B cell (primary cell): ENCODE results near the gene WNT11.
A peak's percentile ranks its signal among the peaks of the same experiment; 100 is the strongest.

Experiments
- EZH2 ChIP-seq: IDR thresholded peaks from 2 replicates; pipeline ENCODE4 v1.6.1; 2012; ENCODE audit warnings: borderline replicate concordance, low read depth, mild to moderate bottlenecking, moderate library complexity, low read length; ENCODE audit not compliant: insufficient read depth, poor library complexity, severe bottlenecking
- TF ChIP-seq, protein P1 (sequence below): fragments of 200-600 bp; IDR thresholded peaks from one replicate; pipeline ENCODE4 v1.8.0; 2022; ENCODE audit warnings: antibody characterized with exemption, mild to moderate bottlenecking

DNA sequence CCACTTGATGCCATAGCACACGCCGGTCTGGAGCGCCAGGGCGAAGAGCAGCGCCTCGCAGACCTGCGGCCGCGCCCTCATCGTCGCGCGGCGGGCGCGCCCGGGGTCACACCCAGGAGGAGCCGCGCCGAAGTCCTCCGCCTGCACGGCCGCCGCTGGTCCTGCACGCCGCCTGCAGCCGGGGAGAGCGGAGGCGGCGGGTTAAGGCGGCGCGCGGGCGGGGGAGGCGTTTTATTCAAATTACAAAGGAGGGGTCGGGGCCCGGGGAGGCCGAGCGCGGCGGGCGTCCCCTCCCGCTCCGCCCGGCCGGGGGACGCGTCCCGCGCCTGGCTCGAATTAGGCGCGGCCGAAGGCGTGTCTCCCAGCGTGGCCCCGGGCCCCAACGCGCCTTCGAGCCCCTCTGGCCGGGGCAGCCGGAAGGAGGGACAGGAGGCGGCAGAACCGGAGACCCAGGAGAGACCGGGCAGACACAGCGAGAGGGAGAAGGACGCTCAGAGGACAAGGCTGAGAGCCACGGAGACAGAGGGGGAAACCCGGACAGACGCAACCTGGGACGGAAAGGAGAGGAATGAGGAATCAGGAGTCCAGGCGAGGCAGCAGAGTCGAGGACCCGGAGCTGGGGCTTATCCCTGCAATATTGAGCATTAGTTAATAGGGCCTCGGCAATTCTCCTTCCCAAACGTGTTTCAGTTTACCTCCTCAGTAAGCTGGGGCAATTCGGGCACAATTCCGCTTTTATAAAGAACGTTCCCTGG is at the start of gene WNT11:
- peak; percentile 46 for TF ChIP-seq EZH2
- TF ChIP-seq, protein P1, sequence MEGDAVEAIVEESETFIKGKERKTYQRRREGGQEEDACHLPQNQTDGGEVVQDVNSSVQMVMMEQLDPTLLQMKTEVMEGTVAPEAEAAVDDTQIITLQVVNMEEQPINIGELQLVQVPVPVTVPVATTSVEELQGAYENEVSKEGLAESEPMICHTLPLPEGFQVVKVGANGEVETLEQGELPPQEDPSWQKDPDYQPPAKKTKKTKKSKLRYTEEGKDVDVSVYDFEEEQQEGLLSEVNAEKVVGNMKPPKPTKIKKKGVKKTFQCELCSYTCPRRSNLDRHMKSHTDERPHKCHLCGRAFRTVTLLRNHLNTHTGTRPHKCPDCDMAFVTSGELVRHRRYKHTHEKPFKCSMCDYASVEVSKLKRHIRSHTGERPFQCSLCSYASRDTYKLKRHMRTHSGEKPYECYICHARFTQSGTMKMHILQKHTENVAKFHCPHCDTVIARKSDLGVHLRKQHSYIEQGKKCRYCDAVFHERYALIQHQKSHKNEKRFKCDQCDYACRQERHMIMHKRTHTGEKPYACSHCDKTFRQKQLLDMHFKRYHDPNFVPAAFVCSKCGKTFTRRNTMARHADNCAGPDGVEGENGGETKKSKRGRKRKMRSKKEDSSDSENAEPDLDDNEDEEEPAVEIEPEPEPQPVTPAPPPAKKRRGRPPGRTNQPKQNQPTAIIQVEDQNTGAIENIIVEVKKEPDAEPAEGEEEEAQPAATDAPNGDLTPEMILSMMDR, result no peak
